Occipital lobe (tissue), 3 donors: ENCODE data around the gene CD58. TPM values are rescaled to one million over a fixed set of nuclear protein-coding genes. Genes with fewer than 3 reads are reported as not detected.

Experiments
- DNase-seq: peaks from one replicate; lab custom pipeline; 2025; lab: John Stamatoyannopoulos, UW
- small RNA-seq: library from RNA; depleted of rRNA; stranded (forward); fragments of <200 nt; gene quantifications from one replicate; pipeline ENCODE3, GENCODE V24; 2014
- total RNA-seq: library from RNA; depleted of rRNA; stranded (reverse); fragments of >200 nt; gene quantifications from one replicate; pipeline ENCODE4 v1.2.3, GENCODE V29; 2014

The CD58 gene
- total RNA-seq, 1 donor from 2014 or later: 7.3 TPM

- DNase-seq: no peak
These were observed 98.3 kb downstream of the CD58 start for GRCh38 chr1:116472431-116472961.

- DNase-seq: no peak
These were observed 99.6 kb downstream of the CD58 start for GRCh38 chr1:116471241-116471640.

- no peak for DNase-seq
These were observed 100.2 kb downstream of the CD58 start for GRCh38 chr1:116470671-116471070.

- DNase-seq: no peak
These were observed 103.8 kb downstream of the CD58 start for GRCh38 chr1:116466810-116467557.

GRCh38 chr1:116465845-116466685, 104.8 kb downstream of the CD58 start:
- no peak for DNase-seq

- DNase-seq: no peak
These were observed 105.4 kb downstream of the CD58 start for GRCh38 chr1:116465477-116465844.

Small RNA genes lying within 50 kb of the gene (small RNA-seq; reads per million reads assigned to genes)
- gene MIR548AC: not detected

Other genes with a start within 250 kb of the CD58 start
- gene ATP1A1, start 197.8 kb downstream of the CD58 start, total RNA-seq: 91.9 TPM
- 115 TPM for gene IGSF3, start 96.7 kb upstream of the CD58 start, total RNA-seq
- gene CD2, start 183.4 kb upstream of the CD58 start, total RNA-seq: not detected